C4-2B (cell line): ENCODE measurements around the gene DNM3.

ENCODE experiments used
- H3K27ac ChIP-seq: fragments of 450-650 bp; 2 replicates; pipeline ENCODE4 v1.5.1; 2017
- ZFX ChIP-seq: fragments of 450-650 bp; IDR thresholded peaks from 2 replicates; pipeline ENCODE4 v1.6.1; 2017
- TF ChIP-seq, protein P1 (sequence below): fragments of 450-650 bp; conservative IDR thresholded peaks from 2 replicates; pipeline ENCODE4 v1.5.1; 2017; ENCODE audit warnings: mild to moderate bottlenecking

DNM3 gene

DNA sequence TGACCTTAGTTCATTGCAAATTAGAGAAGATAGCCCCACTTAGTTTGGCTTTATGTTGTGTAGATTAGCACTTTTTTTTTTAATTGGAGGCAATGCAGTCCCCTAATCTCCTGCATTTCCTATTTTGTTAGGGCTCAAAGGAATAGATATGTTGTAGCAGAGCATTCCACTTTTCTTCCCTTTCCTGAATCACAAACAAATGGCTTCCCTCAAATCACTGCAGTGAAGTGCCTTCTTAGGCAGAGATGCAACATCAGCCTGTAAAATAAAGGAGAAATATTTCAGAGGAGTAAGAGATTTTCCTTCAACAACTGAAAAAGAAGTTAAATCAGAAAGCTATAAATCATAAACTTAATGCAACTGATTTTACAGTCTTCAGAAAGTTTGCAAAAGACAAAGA, 307.4 kb downstream of the DNM3 start:
- TF ChIP-seq, protein P1, sequence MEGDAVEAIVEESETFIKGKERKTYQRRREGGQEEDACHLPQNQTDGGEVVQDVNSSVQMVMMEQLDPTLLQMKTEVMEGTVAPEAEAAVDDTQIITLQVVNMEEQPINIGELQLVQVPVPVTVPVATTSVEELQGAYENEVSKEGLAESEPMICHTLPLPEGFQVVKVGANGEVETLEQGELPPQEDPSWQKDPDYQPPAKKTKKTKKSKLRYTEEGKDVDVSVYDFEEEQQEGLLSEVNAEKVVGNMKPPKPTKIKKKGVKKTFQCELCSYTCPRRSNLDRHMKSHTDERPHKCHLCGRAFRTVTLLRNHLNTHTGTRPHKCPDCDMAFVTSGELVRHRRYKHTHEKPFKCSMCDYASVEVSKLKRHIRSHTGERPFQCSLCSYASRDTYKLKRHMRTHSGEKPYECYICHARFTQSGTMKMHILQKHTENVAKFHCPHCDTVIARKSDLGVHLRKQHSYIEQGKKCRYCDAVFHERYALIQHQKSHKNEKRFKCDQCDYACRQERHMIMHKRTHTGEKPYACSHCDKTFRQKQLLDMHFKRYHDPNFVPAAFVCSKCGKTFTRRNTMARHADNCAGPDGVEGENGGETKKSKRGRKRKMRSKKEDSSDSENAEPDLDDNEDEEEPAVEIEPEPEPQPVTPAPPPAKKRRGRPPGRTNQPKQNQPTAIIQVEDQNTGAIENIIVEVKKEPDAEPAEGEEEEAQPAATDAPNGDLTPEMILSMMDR, result no peak
- TF ChIP-seq ZFX, result no peak
- no peak overlapping the region for H3K27ac ChIP-seq

DNA sequence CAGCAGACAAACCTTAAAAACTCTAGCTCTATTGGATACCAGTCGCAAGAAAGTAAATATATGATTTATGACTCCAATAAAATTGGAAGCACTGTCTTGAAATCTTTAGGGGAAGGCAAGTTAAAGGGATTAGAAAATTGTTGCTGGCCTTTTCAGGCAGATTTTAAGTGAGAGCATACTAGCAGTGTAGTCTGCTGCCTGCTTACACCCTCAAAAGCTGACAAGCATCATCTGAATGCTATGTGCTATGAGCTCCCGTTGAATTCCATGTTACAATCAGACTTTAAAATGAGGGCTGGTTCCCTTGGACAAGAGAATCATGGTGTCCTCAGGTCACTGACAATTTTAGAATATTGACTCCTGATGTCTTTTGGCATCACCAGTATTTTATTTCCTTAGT, 308.0 kb downstream of the DNM3 start:
- H3K27ac ChIP-seq, result no peak overlapping the region
- no peak for TF ChIP-seq ZFX
- TF ChIP-seq, protein P1, result no peak

DNA sequence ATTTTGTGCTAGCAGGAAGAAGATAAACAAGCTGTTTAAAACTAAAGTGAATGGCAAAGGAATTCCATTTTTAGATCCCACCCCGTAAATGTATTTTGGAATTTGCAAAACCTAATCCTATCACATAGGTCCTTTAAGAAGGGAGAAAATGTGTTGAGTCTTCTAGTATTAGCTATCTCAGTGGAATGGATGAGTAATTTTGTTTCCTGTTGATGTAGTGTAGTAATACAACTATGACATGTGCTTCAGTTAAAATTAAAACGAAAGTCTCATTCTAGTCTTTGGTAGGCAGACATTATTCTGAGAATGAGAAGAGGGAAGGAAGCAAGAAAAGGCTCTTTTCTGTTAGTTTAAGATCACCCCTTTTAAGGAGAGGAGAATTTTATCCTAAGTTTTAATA, 313.3 kb downstream of the DNM3 start:
- no peak overlapping the region for H3K27ac ChIP-seq
- no peak for TF ChIP-seq ZFX
- TF ChIP-seq, protein P1, result no peak

DNA sequence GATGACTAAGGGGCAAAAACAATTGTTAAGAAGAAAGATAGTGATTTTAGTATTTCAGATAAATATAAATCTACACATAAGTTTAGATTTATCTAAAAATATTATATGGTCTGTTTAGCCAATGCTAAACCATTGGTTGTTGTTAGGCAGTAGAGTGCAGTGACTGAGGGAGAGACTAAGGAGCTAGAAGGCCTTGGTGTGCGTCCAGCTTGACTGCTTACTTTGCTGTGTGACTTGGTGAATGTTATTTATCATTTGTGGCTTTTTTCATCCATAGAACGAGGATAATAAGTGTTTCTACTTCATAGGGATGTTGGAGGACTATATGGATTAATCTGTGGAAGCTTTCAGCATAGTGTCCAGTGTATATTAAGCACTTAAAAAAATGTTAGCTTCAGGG, 314.5 kb downstream of the DNM3 start:
- no peak overlapping the region for H3K27ac ChIP-seq

DNA sequence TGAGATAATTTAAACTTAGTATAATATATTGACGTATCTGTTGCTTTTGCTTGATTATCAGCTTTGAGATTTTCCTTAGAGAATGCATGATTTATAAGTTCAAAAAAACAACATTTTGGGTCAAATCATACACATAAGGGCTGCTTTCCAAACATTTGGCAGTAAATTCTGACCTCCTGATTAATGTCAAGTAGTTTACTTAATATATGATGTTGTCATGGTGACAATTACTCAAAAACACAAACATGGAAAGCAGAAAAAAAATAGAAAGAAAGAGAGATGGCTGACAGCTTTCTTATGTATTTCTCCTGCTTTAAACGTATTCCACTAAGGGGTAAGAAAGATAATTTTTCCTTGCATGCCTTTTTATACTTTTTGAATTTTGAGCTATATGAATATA, 320.9 kb downstream of the DNM3 start:
- TF ChIP-seq, protein P1, result no peak; the same call in 1 of the 2 replicates
- TF ChIP-seq ZFX, result no peak
- H3K27ac ChIP-seq, result no peak overlapping the region

More for the DNA sequence above, 314.5 kb downstream of the DNM3 start:
- no peak for TF ChIP-seq ZFX
- TF ChIP-seq, protein P1, result no peak

DNA sequence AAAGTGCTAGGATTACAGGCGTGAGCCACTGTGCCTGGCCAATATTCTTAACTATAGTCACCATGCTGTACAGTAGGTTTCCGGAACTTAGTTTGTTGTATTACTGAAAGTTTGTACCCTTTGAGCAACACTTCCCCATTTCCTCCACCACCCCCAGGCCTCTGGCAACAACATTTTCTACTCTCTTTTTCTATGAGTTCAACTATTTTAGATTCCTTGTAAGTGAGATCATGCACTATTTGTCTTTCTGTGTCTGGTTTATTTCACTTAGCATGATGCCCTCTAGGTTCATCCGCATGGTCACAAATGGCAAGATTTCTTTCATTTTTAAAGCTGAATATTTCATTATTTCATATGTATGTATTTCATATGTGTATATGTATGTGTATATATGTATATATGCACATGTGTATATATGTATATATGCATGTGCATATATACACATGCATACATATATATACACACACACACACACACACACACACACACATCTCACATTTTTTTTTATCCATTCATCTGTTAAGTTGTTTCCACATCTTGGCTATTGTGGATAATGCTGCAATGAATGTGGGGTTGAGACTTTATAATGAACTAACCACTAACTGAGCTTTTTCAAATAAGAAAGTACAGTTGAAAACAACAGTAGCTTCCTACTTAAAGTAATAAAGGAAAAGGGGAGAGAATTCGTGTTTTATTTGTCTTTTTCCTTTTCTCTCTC, 322.4 kb downstream of the DNM3 start:
- no peak for TF ChIP-seq ZFX
- TF ChIP-seq, protein P1, result no peak
- no peak overlapping the region for H3K27ac ChIP-seq

DNA sequence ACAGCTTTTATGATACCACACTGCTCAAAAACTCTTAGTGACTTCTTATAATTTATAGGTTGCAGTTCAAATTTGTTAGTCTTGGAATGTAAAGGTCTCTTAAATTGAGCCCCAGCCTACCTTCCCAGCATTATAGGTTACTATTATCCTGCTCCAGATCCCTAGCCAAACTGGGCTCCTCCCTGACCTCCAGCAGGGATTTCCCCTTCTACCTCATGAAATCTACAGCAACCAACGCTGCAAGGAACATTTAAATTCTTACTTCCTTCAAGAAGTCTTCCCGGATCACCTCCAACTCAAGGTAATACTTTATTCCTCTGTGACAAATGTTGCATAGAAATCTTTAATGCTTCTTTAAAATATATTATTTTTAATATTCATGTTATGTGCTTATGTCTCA, 324.1 kb downstream of the DNM3 start:
- no peak overlapping the region for H3K27ac ChIP-seq
- TF ChIP-seq ZFX, result no peak
- TF ChIP-seq, protein P1, result no peak
